ENCODE results near the gene B9D1.
"Not testable (repeated sequence)": the region's sequence is repeated elsewhere in the genome, so short reads cannot be mapped to it uniquely, and the experiment has no call there.

B9D1 gene

GRCh38 chr17:19359151-19359550 lies 3.4 kb downstream of the B9D1 start:
- no peak for DNase-seq (ENCODE audit: low read depth)

- DNase-seq (ENCODE audit: low read depth): no peak
Measured at GRCh38 chr17:19357761-19358160, 4.8 kb downstream of the B9D1 start.

GRCh38 chr17:19357351-19357750 lies 5.2 kb downstream of the B9D1 start:
- no peak for DNase-seq (ENCODE audit: low read depth)

- no peak for DNase-seq (ENCODE audit: low read depth)
Measured at GRCh38 chr17:19354748-19355147, 7.8 kb downstream of the B9D1 start.

- DNase-seq (ENCODE audit: low read depth): not testable (repeated sequence)
Measured at GRCh38 chr17:19353401-19353800, 9.1 kb downstream of the B9D1 start.

- DNase-seq (ENCODE audit: low read depth): no peak
Measured at GRCh38 chr17:19348806-19349205, 13.7 kb downstream of the B9D1 start.

- DNase-seq (ENCODE audit: low read depth): no peak
Measured at GRCh38 chr17:19348081-19348650, 14.4 kb downstream of the B9D1 start.

GRCh38 chr17:19347323-19348080 lies 15.0 kb downstream of the B9D1 start:
- no peak for DNase-seq (ENCODE audit: low read depth)

GRCh38 chr17:19346351-19347255 lies 15.9 kb downstream of the B9D1 start:
- DNase-seq (ENCODE audit: low read depth): no peak

GRCh38 chr17:19345486-19346350 lies 16.8 kb downstream of the B9D1 start:
- no peak for DNase-seq (ENCODE audit: low read depth)

GRCh38 chr17:19345067-19345460 lies 17.5 kb downstream of the B9D1 start:
- DNase-seq (ENCODE audit: low read depth): no peak

- no peak for DNase-seq (ENCODE audit: low read depth)
Measured at GRCh38 chr17:19344311-19345066, 18.0 kb downstream of the B9D1 start.

- DNase-seq (ENCODE audit: low read depth): no peak
Measured at GRCh38 chr17:19343671-19344151, 18.8 kb downstream of the B9D1 start.

GRCh38 chr17:19343256-19343630 lies 19.3 kb downstream of the B9D1 start:
- DNase-seq (ENCODE audit: low read depth): no peak

GRCh38 chr17:19342611-19343255 lies 19.8 kb downstream of the B9D1 start:
- DNase-seq (ENCODE audit: low read depth): no peak

- DNase-seq (ENCODE audit: low read depth): no peak
Measured at GRCh38 chr17:19341641-19342610, 20.6 kb downstream of the B9D1 start.

GRCh38 chr17:19341211-19341631 lies 21.3 kb downstream of the B9D1 start:
- DNase-seq (ENCODE audit: low read depth): no peak

- DNase-seq (ENCODE audit: low read depth): no peak
Measured at GRCh38 chr17:19339341-19339815, 23.1 kb downstream of the B9D1 start.
